Hepatocyte (in vitro differentiated cells): ENCODE measurements around the gene CAMK4. TPM values are rescaled to one million over a fixed set of nuclear protein-coding genes. Genes with fewer than 3 reads are reported as not detected.

ENCODE experiments used
- DNase-seq: peaks from one replicate; pipeline ENCODE4 v3.0.0-alpha.2; 2016; ENCODE audit warnings: low spot score
- H2AFZ ChIP-seq: fragments of 200-600 bp; sonication (generic); 2 replicates; pipeline ENCODE4 v1.6.0; 2016; ENCODE audit warnings: antibody characterized with exemption, mild to moderate bottlenecking
- H3K27ac ChIP-seq: fragments of 200-600 bp; sonication (generic); 2 replicates; pipeline ENCODE4 v1.5.1; 2016; ENCODE audit warnings: mild to moderate bottlenecking
- H3K27me3 ChIP-seq: fragments of 200-600 bp; sonication (generic); 2 replicates; pipeline ENCODE4 v1.6.1; 2016
- H3K36me3 ChIP-seq: fragments of 200-600 bp; sonication (generic); replicated peaks from 2 replicates; pipeline ENCODE4 v1.5.1; 2016; ENCODE audit warnings: low read depth; ENCODE audit not compliant: insufficient read depth
- H3K4me1 ChIP-seq: fragments of 200-600 bp; sonication (generic); 2 replicates; pipeline ENCODE4 v1.5.1; 2016; ENCODE audit warnings: mild to moderate bottlenecking, moderate library complexity; ENCODE audit not compliant: insufficient read depth
- H3K4me2 ChIP-seq: fragments of 200-600 bp; sonication (generic); 2 replicates; pipeline ENCODE4 v1.6.0; 2016
- H3K4me3 ChIP-seq: fragments of 200-600 bp; sonication (generic); 2 replicates; pipeline ENCODE4 v1.5.1; 2016; ENCODE audit warnings: mild to moderate bottlenecking
- H3K79me2 ChIP-seq: fragments of 200-600 bp; sonication (generic); 2 replicates; pipeline ENCODE4 v1.6.0; 2017; ENCODE audit warnings: mild to moderate bottlenecking
- H3K9me2 ChIP-seq: fragments of 200-600 bp; sonication (generic); replicated peaks from 2 replicates; pipeline ENCODE4 v1.6.0; 2017; ENCODE audit warnings: mild to moderate bottlenecking; ENCODE audit not compliant: insufficient read depth
- H3K9me3 ChIP-seq: fragments of 200-600 bp; sonication (generic); 2 replicates; pipeline ENCODE4 v1.5.1; 2016; ENCODE audit warnings: low read depth, mild to moderate bottlenecking
- H4K20me1 ChIP-seq: fragments of 200-600 bp; sonication (generic); 2 replicates; pipeline ENCODE4 v1.6.0; 2016; ENCODE audit warnings: mild to moderate bottlenecking; ENCODE audit not compliant: insufficient read depth, poor library complexity, severe bottlenecking
- CTCF ChIP-seq: fragments of 200-600 bp; sonication (generic); IDR thresholded peaks from 2 replicates; pipeline ENCODE4 v1.5.1; 2016; ENCODE audit warnings: antibody characterized with exemption, mild to moderate bottlenecking; ENCODE audit not compliant: poor library complexity
- EZH2 ChIP-seq: fragments of 200-600 bp; sonication (generic); IDR thresholded peaks from 2 replicates; pipeline ENCODE4 v1.6.1; 2016; ENCODE audit warnings: antibody characterized with exemption, mild to moderate bottlenecking, borderline replicate concordance
- EZH2phosphoT487 ChIP-seq: fragments of 200-600 bp; sonication (generic); IDR thresholded peaks from one replicate; pipeline ENCODE4 v1.6.1; 2018; ENCODE audit warnings: antibody characterized with exemption, mild to moderate bottlenecking, low read depth, moderate library complexity; ENCODE audit not compliant: unreplicated experiment, severe bottlenecking
- whole genome bisulfite sequencing: methylation state at CpG from one replicate; pipeline ENCODE4 v1.1.6; 2016; ENCODE audit warnings: low lambda C conversion rate; ENCODE audit errors: missing lambda C conversion rate; 5-methylcytosine and 5-hydroxymethylcytosine counted together
- polyA plus RNA-seq: library from polyadenylated mRNA; unstranded; fragments of >200 nt; fragmentation: Nextera tagmentation; extraction: Ambion mirVana; gene quantifications from 2 replicates; pipeline ENCODE4 v1.2.1, GENCODE V29; 2016
- total RNA-seq: library from RNA; depleted of rRNA; stranded (reverse); fragments of >200 nt; gene quantifications from 2 replicates; pipeline ENCODE4 v1.2.3, GENCODE V29; 2014

Gene CAMK4
- total and polyA plus RNA-seq, 2 experiments from 2014 or later, result 1.0 to 3.4 TPM

DNA sequence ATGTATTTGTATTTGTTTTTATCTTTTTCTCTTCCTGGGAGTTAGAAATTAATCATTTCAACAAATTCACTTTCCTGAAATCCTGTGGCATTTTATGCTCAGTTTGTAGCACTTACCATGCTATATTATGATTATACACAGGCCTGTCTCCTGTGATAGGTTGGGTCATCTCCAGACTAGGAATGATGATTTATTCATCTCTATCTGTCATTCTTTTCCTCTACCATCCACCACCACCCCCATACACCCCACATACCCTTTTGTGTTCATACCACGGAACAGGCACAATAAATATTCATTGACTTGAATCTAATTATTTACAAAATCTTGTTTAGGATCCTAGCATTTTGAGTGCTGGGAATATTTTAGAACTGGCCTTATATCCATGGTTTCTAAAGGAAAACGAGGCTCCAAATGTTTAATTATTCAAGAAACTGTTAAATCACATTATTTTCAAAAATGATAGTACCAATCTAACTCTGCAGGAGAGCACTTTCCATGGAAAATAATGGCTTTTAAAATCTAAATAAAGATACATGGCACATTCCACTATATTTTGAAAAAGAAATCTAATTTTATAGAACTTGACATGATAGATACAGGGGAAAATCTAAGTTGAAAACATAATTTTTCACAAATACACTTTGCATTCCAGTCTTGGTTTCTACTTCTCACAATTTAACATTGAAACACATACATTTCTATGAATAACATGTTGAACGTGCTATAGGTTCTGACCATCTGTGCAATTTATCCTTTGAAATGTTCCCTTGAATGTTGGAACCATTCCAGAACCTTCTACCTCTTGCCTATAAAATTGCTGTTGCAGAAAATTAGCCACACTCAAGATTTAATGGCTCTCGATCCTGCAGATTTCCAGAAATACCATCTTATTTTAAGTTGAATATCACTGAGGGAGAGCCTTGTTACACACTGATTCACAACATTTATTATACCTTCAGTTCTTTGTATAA is 198.8 kb downstream of the CAMK4 start:
- H3K4me3 ChIP-seq, result no peak overlapping the region
- no peaks in the 10 kb centered on the region for H3K36me3 ChIP-seq
- TF ChIP-seq CTCF (no peak), EZH2phosphoT487 (no peak), EZH2 (no peak)
- no peaks in the 10 kb centered on the region for H3K9me2 ChIP-seq
- H4K20me1 ChIP-seq, result no peaks in the 10 kb centered on the region
- H3K27me3 ChIP-seq, result no peaks in the 10 kb centered on the region
- H3K4me2 ChIP-seq, result no peak overlapping the region
- no peaks in the 10 kb centered on the region for H3K9me3 ChIP-seq
- WGBS, result 74% methylated on average over 4 of the region's 4 CpGs
- DNase-seq, result no peak
- H3K27ac ChIP-seq, result no peak overlapping the region
- H3K4me1 ChIP-seq, result no peaks in the 10 kb centered on the region
- H3K79me2 ChIP-seq, result no peaks in the 10 kb centered on the region
- no peak overlapping the region for H2AFZ ChIP-seq

- Histone ChIP-seq H3K9me3 (no peaks in the 10 kb centered on the region), H3K4me1 (no peaks in the 10 kb centered on the region), H3K4me2 (no peak overlapping the region), H3K27ac (no peak overlapping the region), H3K27me3 (no peaks in the 10 kb centered on the region), H3K9me2 (no peaks in the 10 kb centered on the region), H3K36me3 (no peaks in the 10 kb centered on the region), H4K20me1 (no peaks in the 10 kb centered on the region), H3K79me2 (no peaks in the 10 kb centered on the region), H3K4me3 (no peak overlapping the region), H2AFZ (no peak overlapping the region)
- no peak for DNase-seq
- WGBS, result 88% methylated on average over 1 of the region's 1 CpG
- no peak for TF ChIP-seq CTCF
- no peak for TF ChIP-seq EZH2phosphoT487
- no peak for TF ChIP-seq EZH2
These were observed 201.0 kb downstream of the CAMK4 start for GRCh38 chr5:111425205-111425604.

DNA sequence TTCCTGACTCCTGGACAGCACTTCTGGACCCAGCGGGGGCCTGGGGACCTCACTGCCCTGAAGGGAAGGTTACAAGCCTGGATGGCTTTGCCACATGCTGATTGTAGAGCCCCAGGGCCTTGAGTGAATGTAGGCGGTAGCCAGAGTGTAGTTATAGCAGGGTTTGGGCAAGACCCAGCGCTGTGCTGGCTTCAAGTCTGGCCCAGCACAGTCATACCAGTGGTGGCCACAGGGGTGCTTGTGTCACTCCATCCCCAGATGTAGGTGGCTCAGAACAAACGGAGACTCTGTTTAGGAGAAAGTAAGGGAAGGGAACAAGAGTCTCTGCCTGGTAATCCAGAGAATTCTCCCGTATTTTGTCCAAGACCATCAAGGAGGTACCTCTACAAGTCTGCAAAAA is 203.6 kb downstream of the CAMK4 start:
- Histone ChIP-seq H4K20me1 (no peaks in the 10 kb centered on the region), H3K4me3 (no peak overlapping the region), H3K9me3 (no peaks in the 10 kb centered on the region), H3K27me3 (no peaks in the 10 kb centered on the region), H3K27ac (no peak overlapping the region), H3K36me3 (no peaks in the 10 kb centered on the region), H3K4me1 (no peaks in the 10 kb centered on the region), H3K4me2 (no peak overlapping the region), H3K9me2 (no peaks in the 10 kb centered on the region), H2AFZ (no peak overlapping the region), H3K79me2 (no peaks in the 10 kb centered on the region)
- WGBS, result 86% methylated on average over 5 of the region's 5 CpGs
- TF ChIP-seq EZH2, result no peak
- TF ChIP-seq CTCF, result no peak
- no peak for TF ChIP-seq EZH2phosphoT487
- no peak for DNase-seq
